AG04450 (cell line): ENCODE measurements around the gene EFEMP1. TPM values are rescaled to one million over a fixed set of nuclear protein-coding genes. Genes with fewer than 3 reads are reported as not detected.

Experiments used
- polyA plus RNA-seq: library from polyadenylated mRNA; depleted of rRNA; stranded (reverse); fragments of >200 nt; gene quantifications from 2 replicates; pipeline ENCODE4 v1.2.3, GENCODE V29; 2011; rRNA removed

The EFEMP1 gene
- polyA plus RNA-seq, 1 experiment, result 423 TPM

Other genes starting within 250 kb of the EFEMP1 start
- 11.5 and 15.9 TPM in 2 replicates for gene PNPT1, start 229.9 kb downstream of the EFEMP1 start, polyA plus RNA-seq